ENCODE results near the gene CPNE8.

The CPNE8 gene

GRCh38 chr12:38892976-38893375 lies 12.4 kb downstream of the CPNE8 start:
- no peak for DNase-seq

GRCh38 chr12:38892087-38892786 lies 13.2 kb downstream of the CPNE8 start:
- DNase-seq, result no peak

- DNase-seq, result no peak
These were observed 15.1 kb downstream of the CPNE8 start for GRCh38 chr12:38890102-38890855.

- DNase-seq, result no peak
These were observed 16.0 kb downstream of the CPNE8 start for GRCh38 chr12:38889297-38889815.

- no peak for DNase-seq
These were observed 17.6 kb downstream of the CPNE8 start for GRCh38 chr12:38887770-38888169.

GRCh38 chr12:38886931-38887330 lies 18.5 kb downstream of the CPNE8 start:
- no peak for DNase-seq

GRCh38 chr12:38886064-38886463 lies 19.3 kb downstream of the CPNE8 start:
- DNase-seq, result no peak

GRCh38 chr12:38884666-38885065 lies 20.7 kb downstream of the CPNE8 start:
- DNase-seq, result no peak

GRCh38 chr12:38883629-38884134 lies 21.7 kb downstream of the CPNE8 start:
- no peak for DNase-seq

GRCh38 chr12:38880288-38880687 lies 25.1 kb downstream of the CPNE8 start:
- DNase-seq, result no peak

- no peak for DNase-seq
These were observed 26.4 kb downstream of the CPNE8 start for GRCh38 chr12:38878986-38879385.

GRCh38 chr12:38878333-38878705 lies 27.1 kb downstream of the CPNE8 start:
- no peak for DNase-seq

GRCh38 chr12:38875586-38876228 lies 29.7 kb downstream of the CPNE8 start:
- no peak for DNase-seq

GRCh38 chr12:38872561-38872960 lies 32.8 kb downstream of the CPNE8 start:
- no peak for DNase-seq

GRCh38 chr12:38872156-38872555 lies 33.2 kb downstream of the CPNE8 start:
- DNase-seq, result no peak

- no peak for DNase-seq
These were observed 36.4 kb downstream of the CPNE8 start for GRCh38 chr12:38869036-38869435.

- no peak for DNase-seq
These were observed 54.9 kb downstream of the CPNE8 start for GRCh38 chr12:38850461-38850860.

- no peak for DNase-seq
These were observed 58.1 kb downstream of the CPNE8 start for GRCh38 chr12:38847247-38847646.

GRCh38 chr12:38844267-38844666 lies 61.1 kb downstream of the CPNE8 start:
- DNase-seq, result no peak

GRCh38 chr12:38838056-38838850 lies 67.1 kb downstream of the CPNE8 start:
- no peak for DNase-seq

GRCh38 chr12:38831715-38832114 lies 73.7 kb downstream of the CPNE8 start:
- DNase-seq, result no peak

- no peak for DNase-seq
These were observed 80.4 kb downstream of the CPNE8 start for GRCh38 chr12:38825006-38825405.

GRCh38 chr12:38823738-38824137 lies 81.7 kb downstream of the CPNE8 start:
- DNase-seq, result no peak
